ENCODE data around the gene ATG2A.
A peak's percentile ranks its signal among the peaks of the same experiment; 100 is the strongest.

Gene ATG2A

GRCh38 chr11:64861227-64861975 lies 55.6 kb downstream of the ATG2A start:
- no peak for TF ChIP-seq POLR2A (IDR thresholded peaks at IDR 0.05; ENCODE audit: extremely low read depth, insufficient read length)
- peak; percentile 39; the same call in 1 of the 2 replicates for TF ChIP-seq MYC (IDR thresholded peaks at IDR 0.05; ENCODE audit: low read depth, low read length)
- peak; percentile 90 for DNase-seq (ENCODE audit: low read depth)
- peak overlapping the region; percentile 10 for H3K4me3 ChIP-seq (ENCODE audit: low read depth, low read length)

GRCh38 chr11:64859542-64860414 lies 57.2 kb downstream of the ATG2A start:
- peak overlapping the region; percentile 27 for H3K4me3 ChIP-seq (ENCODE audit: low read depth, low read length)
- TF ChIP-seq MAX (IDR thresholded peaks at IDR 0.05; ENCODE audit: low read depth, low read length): peak; percentile 53; the same call in 1 of the 2 replicates
- no peak for TF ChIP-seq CTCF (IDR thresholded peaks at IDR 0.05; ENCODE audit: low read depth, low read length)
- TF ChIP-seq MYC (IDR thresholded peaks at IDR 0.05; ENCODE audit: low read depth, low read length): peak; percentile 26; the same call in 1 of the 2 replicates
- TF ChIP-seq POLR2A (IDR thresholded peaks at IDR 0.05; ENCODE audit: extremely low read depth, insufficient read length): no peak
- DNase-seq (ENCODE audit: low read depth): peak; percentile 95

GRCh38 chr11:64858467-64859263 lies 58.3 kb downstream of the ATG2A start:
- TF ChIP-seq POLR2A (IDR thresholded peaks at IDR 0.05; ENCODE audit: extremely low read depth, insufficient read length) (no peak), MYC (IDR thresholded peaks at IDR 0.05; ENCODE audit: low read depth, low read length) (no peak), MAX (IDR thresholded peaks at IDR 0.05; ENCODE audit: low read depth, low read length) (no peak), CTCF (IDR thresholded peaks at IDR 0.05; ENCODE audit: low read depth, low read length) (no peak)
- no peak overlapping the region for H3K4me3 ChIP-seq (ENCODE audit: low read depth, low read length)
- DNase-seq (ENCODE audit: low read depth): peak; percentile 70

GRCh38 chr11:64857485-64857884 lies 59.5 kb downstream of the ATG2A start:
- DNase-seq (ENCODE audit: low read depth): no peak
- TF ChIP-seq CTCF (IDR thresholded peaks at IDR 0.05; ENCODE audit: low read depth, low read length) (no peak), MAX (IDR thresholded peaks at IDR 0.05; ENCODE audit: low read depth, low read length) (no peak), POLR2A (IDR thresholded peaks at IDR 0.05; ENCODE audit: extremely low read depth, insufficient read length) (no peak), MYC (IDR thresholded peaks at IDR 0.05; ENCODE audit: low read depth, low read length) (no peak)
- no peak overlapping the region for H3K4me3 ChIP-seq (ENCODE audit: low read depth, low read length)

GRCh38 chr11:64856382-64857227 lies 60.4 kb downstream of the ATG2A start:
- TF ChIP-seq POLR2A (IDR thresholded peaks at IDR 0.05; ENCODE audit: extremely low read depth, insufficient read length) (no peak), MYC (IDR thresholded peaks at IDR 0.05; ENCODE audit: low read depth, low read length) (peak; percentile 96), MAX (IDR thresholded peaks at IDR 0.05; ENCODE audit: low read depth, low read length) (peak; percentile 92), CTCF (IDR thresholded peaks at IDR 0.05; ENCODE audit: low read depth, low read length) (peak; percentile 41)
- H3K4me3 ChIP-seq (ENCODE audit: low read depth, low read length): no peak overlapping the region
- DNase-seq (ENCODE audit: low read depth): peak; percentile 99
